GM19193 (cell line): ENCODE results near the gene SDK2.

Source experiments
- POLR2A ChIP-seq: IDR thresholded peaks from 4 replicates; pipeline ENCODE4 v1.6.1; 2011; ENCODE audit not compliant: insufficient read depth, insufficient read length; ENCODE audit errors: extremely low read depth

Gene SDK2

DNA sequence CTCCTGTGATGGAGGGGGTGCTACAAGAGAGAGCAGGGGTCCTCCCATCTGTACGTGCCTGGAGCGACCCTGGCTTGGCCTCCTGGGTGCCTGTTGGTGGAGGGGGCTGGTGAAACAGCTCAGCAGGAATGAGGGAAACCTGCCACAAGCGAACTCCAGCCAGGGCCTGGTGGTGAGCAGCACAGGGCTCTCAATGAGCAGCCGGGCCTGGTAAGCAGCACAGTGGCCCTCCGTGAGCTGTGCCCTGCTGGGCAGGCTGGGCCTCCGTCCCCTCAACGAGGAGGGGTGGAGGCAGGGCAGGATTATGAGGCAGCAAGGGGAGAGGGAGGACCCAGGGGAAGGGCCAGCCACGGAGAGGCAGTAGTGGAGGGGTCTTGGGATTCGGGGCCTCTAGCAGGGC, 101.9 kb downstream of the SDK2 start:
- TF ChIP-seq POLR2A: no peak

- no peak for TF ChIP-seq POLR2A
These were observed 102.7 kb downstream of the SDK2 start for GRCh38 chr17:73541561-73541981.

DNA sequence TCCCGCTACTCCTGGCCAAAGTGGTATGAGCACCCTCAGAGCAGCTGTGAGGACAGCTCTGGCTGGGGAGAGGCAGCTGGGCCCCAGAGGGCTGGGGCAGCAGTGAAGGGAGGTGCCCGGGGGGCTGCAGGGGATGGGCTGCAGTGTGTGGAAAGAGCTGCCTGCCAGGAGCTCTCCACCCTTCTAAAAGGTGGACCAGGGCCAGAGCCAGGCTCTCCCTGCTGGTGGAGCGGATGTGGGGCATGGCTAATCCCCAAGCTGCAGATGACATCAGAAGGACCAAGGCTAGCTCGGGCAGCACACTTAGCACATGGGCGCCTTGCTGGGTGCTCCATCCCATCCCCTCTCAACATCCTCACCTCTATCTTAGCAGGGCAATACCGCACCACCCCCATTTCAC, 103.1 kb downstream of the SDK2 start:
- TF ChIP-seq POLR2A: no peak

GRCh38 chr17:73539166-73539565, 105.1 kb downstream of the SDK2 start:
- no peak for TF ChIP-seq POLR2A

DNA sequence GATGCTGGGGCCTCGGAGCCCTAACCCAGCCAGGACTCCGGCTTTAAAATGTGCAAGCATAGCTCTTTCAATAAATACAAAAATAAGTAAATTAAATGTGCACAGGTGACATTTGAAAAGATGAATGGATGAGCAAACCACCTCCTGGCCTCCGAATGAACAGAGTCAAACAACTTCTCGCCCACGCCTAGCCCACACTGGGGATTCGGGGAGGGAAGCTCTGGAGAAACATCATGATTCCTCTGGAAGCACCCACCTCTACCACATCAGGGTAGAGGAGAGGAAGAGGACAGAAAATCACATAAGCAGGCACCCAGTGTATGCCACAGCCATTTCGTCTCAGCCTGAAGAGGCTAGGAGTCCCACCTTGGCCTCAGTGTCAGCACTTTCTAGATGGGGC, 105.8 kb downstream of the SDK2 start:
- TF ChIP-seq POLR2A: no peak

DNA sequence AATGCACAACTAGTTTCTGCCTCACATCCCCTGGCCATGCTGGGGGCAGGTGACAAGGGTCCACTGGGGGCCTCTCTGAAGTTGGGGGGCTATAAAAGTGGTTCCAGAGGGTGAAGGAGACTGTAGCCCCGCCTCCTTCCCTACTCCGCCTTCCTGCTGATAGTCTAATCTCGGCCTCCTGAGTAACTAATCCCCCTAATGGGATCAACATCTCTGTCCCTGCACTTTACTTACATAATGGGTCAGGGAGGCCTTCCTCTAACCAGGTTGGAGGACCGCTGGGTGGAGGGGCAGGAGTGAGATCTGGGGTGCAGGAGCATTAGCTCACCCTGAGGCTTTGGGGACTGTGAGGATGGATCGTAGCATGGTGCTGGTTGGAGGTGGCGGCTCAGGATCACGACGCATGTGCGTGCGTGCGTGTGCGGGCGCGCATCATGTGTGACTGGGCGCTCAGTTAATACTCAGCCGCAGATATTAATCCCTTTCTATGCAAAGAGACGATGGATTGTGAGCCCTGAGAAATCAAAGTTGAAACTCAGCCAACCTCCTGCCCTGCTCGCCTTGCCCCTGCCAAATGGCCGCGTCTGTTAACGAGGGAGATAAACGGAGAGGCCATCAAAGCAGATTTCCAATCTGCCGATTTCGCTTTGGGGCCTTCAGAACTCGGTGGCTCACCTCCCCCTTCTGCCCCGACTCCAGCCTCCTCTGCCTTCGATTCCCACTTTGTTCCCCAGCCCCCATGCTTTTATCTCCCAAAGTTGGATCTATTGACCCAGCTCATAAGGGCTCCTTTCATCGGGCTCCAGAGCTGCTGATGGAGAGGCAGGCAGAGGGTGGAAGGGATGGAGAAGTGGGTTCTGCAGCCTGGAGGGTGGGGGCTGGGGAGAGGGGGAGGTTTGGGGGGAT, 107.3 kb downstream of the SDK2 start:
- no peak for TF ChIP-seq POLR2A

GRCh38 chr17:73535746-73536145, 108.5 kb downstream of the SDK2 start:
- TF ChIP-seq POLR2A: no peak

GRCh38 chr17:73534209-73534909, 109.9 kb downstream of the SDK2 start:
- no peak for TF ChIP-seq POLR2A

GRCh38 chr17:73533781-73534180, 110.5 kb downstream of the SDK2 start:
- no peak for TF ChIP-seq POLR2A

- TF ChIP-seq POLR2A: no peak
These were observed 111.1 kb downstream of the SDK2 start for GRCh38 chr17:73533127-73533526.

DNA sequence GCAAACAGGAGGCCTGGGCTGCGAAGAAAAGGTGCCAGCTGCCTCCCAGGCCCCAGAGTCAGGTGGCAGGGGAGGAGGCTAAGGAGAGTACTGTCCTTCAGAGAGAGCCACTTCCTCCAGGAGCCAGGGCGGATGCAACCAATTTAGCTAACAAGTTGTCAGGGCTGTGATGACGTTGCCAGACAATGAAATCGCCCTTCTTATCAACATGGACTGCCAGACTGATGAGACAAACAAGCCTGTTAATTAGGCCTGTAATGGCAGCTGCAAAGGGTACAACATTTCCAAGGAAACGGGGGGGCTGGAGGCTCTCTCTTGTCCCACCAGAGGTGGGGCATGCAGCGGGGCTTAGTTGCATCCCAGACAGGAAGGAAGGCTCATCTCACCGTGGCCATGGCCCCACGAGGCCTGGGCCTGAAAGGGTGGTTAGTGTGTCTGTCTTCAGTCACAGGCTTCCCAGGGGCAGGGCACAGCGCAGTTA, 111.8 kb downstream of the SDK2 start:
- TF ChIP-seq POLR2A: no peak

DNA sequence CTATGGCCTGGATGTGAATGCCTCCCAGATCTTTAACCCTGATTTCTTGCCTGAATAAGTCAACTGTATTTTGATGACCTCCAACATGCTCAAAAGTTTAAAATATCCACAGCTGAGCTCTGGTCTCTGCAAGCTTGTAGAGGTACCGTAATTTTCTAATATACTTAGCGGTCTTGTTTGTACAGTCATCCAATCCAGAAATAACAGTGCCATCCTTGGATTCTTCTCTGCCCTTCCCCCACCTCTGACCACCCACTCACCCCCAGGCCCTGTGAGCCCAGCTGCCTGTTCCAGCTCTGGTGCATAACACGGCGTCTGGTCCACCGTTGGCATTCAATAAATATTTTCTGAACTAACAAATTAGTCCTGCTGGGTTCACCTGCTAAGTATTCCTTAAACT, 113.1 kb downstream of the SDK2 start:
- TF ChIP-seq POLR2A: no peak

- TF ChIP-seq POLR2A: no peak
These were observed 115.6 kb downstream of the SDK2 start for GRCh38 chr17:73528679-73529078.

GRCh38 chr17:73526952-73527351, 117.3 kb downstream of the SDK2 start:
- no peak for TF ChIP-seq POLR2A

DNA sequence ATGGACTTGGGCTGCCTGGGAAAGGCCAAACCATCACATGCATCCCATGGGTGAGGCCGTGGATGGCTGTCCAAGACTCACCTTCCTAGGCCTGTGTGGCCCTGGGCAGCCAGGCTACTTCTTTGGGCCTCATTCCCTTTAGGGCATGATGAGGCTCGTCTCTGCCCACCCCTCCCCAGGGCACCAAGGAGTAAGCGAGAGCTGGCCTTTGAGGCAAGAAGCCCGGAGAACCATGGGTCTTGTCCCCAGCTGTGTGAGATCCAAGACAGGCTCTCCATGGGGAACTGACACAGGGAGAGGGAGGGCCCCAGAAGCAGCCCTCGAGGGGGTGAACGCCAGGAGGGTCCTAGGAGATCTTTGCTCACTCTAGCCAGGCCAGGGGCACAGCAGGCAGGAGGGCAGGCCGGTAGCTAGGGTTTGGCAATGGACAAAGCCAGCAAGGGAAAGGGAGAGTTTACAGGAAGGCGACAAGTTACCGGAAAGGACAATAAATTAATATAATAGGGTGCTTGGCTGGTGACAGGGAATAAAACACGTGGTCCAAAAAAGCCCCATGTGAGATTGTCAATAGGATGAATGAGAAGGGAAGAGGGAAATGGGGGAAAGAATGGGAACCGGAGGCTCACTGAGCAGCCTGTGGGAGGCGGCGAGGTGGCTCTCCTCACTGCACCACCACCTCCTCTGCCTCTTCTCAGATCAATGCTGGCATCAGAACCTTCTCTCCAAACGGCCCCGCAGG, 119.1 kb downstream of the SDK2 start:
- no peak for TF ChIP-seq POLR2A
